DOHH2 (cell line): ENCODE measurements around the gene IQGAP1.

Source experiments
- H3F3A ChIP-seq: fragments of 200-600 bp; sonication (generic), shearing (Covaris generic); 2 replicates; pipeline ENCODE4 v1.6.0; 2016; ENCODE audit warnings: antibody characterized with exemption, mild to moderate bottlenecking; ENCODE audit not compliant: control insufficient read depth, insufficient read depth
- H3K27ac ChIP-seq: fragments of 200-600 bp; sonication (generic); 2 replicates; pipeline ENCODE4 v1.5.1; 2014; ENCODE audit warnings: low read depth, mild to moderate bottlenecking, low read length, moderate library complexity
- H3K27me3 ChIP-seq: fragments of 200-600 bp; sonication (generic); 2 replicates; pipeline ENCODE4 v1.6.1; 2014; ENCODE audit warnings: mild to moderate bottlenecking, low read length, mixed read lengths; ENCODE audit not compliant: control insufficient read depth
- H3K36me3 ChIP-seq: fragments of 200-600 bp; sonication (generic); 2 replicates; pipeline ENCODE4 v1.6.1; 2014; ENCODE audit warnings: mild to moderate bottlenecking, low read length, moderate library complexity, mixed read lengths; ENCODE audit not compliant: control insufficient read depth
- H3K4me1 ChIP-seq: fragments of 200-600 bp; sonication (generic); 2 replicates; pipeline ENCODE4 v1.6.1; 2014; ENCODE audit warnings: mild to moderate bottlenecking, low read length, mixed read lengths; ENCODE audit not compliant: control insufficient read depth
- H3K4me2 ChIP-seq: fragments of 200-600 bp; sonication (generic); 2 replicates; pipeline ENCODE4 v1.6.0; 2014; ENCODE audit warnings: mild to moderate bottlenecking, low read length, moderate library complexity
- H3K4me3 ChIP-seq: fragments of 200-600 bp; sonication (generic); 2 replicates; pipeline ENCODE4 v1.5.1; 2014; ENCODE audit warnings: mild to moderate bottlenecking, low read length, mixed read lengths
- H3K79me2 ChIP-seq: fragments of 200-600 bp; sonication (generic); 2 replicates; pipeline ENCODE4 v1.6.1; 2014; ENCODE audit warnings: mild to moderate bottlenecking, low read length, mixed read lengths; ENCODE audit not compliant: control insufficient read depth
- H3K9me2 ChIP-seq: fragments of 200-600 bp; sonication (generic); replicated peaks from 2 replicates; pipeline ENCODE4 v1.6.1; 2014; ENCODE audit warnings: mild to moderate bottlenecking, low read length, mixed read lengths; ENCODE audit not compliant: control insufficient read depth
- H3K9me3 ChIP-seq: fragments of 200-600 bp; sonication (generic); 2 replicates; pipeline ENCODE4 v1.6.1; 2014; ENCODE audit warnings: antibody characterized with exemption, low read length, mixed read lengths; ENCODE audit not compliant: control insufficient read depth, insufficient read depth
- H4K20me1 ChIP-seq: fragments of 200-600 bp; sonication (generic); 2 replicates; pipeline ENCODE4 v1.6.0; 2014; ENCODE audit warnings: low read depth, mild to moderate bottlenecking, antibody characterized with exemption, low read length, moderate library complexity; ENCODE audit not compliant: control insufficient read depth, insufficient read depth
- EZH2phosphoT487 ChIP-seq: fragments of 200-600 bp; sonication (generic); IDR thresholded peaks from 2 replicates; pipeline ENCODE4 v1.6.1; 2017; ENCODE audit warnings: borderline replicate concordance, mild to moderate bottlenecking, antibody characterized with exemption, low read length, moderate library complexity, mixed read lengths
- TF ChIP-seq, protein P1 (sequence below): fragments of 200-600 bp; sonication (generic); IDR thresholded peaks from one replicate; pipeline ENCODE4 v1.5.1; 2014; ENCODE audit warnings: antibody characterized with exemption, mild to moderate bottlenecking, low read depth, low read length; ENCODE audit not compliant: poor library complexity, severe bottlenecking

IQGAP1 gene

GRCh38 chr15:90531147-90531546, 143.1 kb downstream of the IQGAP1 start:
- Histone ChIP-seq H3K4me3 (peak overlapping the region; percentile 88), H3K9me3 (no peaks in the 10 kb centered on the region), H4K20me1 (0 out of 2 replicates have a peak, but pooled peaks cover 4% of the 10 kb centered on the region), H3K9me2 (no peaks in the 10 kb centered on the region), H3K27me3 (no peaks in the 10 kb centered on the region), H3K27ac (no peak overlapping the region), H3K4me1 (peaks cover 25% of the 10 kb centered on the region), H3K36me3 (no peaks in the 10 kb centered on the region), H3F3A (0 out of 2 replicates have a peak, but pooled peaks cover 2% of the 10 kb centered on the region), H3K79me2 (peaks cover 54% of the 10 kb centered on the region), H3K4me2 (peak overlapping the region; percentile 85)
- no peak for TF ChIP-seq EZH2phosphoT487
- TF ChIP-seq, protein P1, sequence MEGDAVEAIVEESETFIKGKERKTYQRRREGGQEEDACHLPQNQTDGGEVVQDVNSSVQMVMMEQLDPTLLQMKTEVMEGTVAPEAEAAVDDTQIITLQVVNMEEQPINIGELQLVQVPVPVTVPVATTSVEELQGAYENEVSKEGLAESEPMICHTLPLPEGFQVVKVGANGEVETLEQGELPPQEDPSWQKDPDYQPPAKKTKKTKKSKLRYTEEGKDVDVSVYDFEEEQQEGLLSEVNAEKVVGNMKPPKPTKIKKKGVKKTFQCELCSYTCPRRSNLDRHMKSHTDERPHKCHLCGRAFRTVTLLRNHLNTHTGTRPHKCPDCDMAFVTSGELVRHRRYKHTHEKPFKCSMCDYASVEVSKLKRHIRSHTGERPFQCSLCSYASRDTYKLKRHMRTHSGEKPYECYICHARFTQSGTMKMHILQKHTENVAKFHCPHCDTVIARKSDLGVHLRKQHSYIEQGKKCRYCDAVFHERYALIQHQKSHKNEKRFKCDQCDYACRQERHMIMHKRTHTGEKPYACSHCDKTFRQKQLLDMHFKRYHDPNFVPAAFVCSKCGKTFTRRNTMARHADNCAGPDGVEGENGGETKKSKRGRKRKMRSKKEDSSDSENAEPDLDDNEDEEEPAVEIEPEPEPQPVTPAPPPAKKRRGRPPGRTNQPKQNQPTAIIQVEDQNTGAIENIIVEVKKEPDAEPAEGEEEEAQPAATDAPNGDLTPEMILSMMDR = no peak

- Histone ChIP-seq H3K4me3 (no peak overlapping the region), H3K36me3 (peaks cover 8% of the 10 kb centered on the region), H3K27ac (no peak overlapping the region), H4K20me1 (peaks cover 10% of the 10 kb centered on the region; the same call in 1 of the 2 replicates), H3F3A (no peaks in the 10 kb centered on the region), H3K9me3 (no peaks in the 10 kb centered on the region), H3K4me2 (no peak overlapping the region), H3K79me2 (peaks cover 84% of the 10 kb centered on the region), H3K9me2 (no peaks in the 10 kb centered on the region), H3K4me1 (peaks cover 19% of the 10 kb centered on the region), H3K27me3 (no peaks in the 10 kb centered on the region)
- TF ChIP-seq, protein P1 = no peak
- no peak for TF ChIP-seq EZH2phosphoT487
Observed at GRCh38 chr15:90535254-90535653, 147.2 kb downstream of the IQGAP1 start.

- Histone ChIP-seq H3K27me3 (no peaks in the 10 kb centered on the region), H3K9me2 (no peaks in the 10 kb centered on the region), H4K20me1 (peaks cover 6% of the 10 kb centered on the region; the same call in 1 of the 2 replicates)
Observed at GRCh38 chr15:90539789-90540188, 151.7 kb downstream of the IQGAP1 start.

More at GRCh38 chr15:90539789-90540188, 151.7 kb downstream of the IQGAP1 start:
- Histone ChIP-seq H3K9me3 (no peaks in the 10 kb centered on the region), H3K4me3 (no peak overlapping the region), H3K36me3 (peaks cover 11% of the 10 kb centered on the region), H3K4me2 (no peak overlapping the region), H3F3A (0 out of 2 replicates have a peak, but pooled peaks cover 3% of the 10 kb centered on the region), H3K79me2 (peaks cover 43% of the 10 kb centered on the region), H3K27ac (no peak overlapping the region), H3K4me1 (peaks cover 9% of the 10 kb centered on the region)
- TF ChIP-seq, protein P1 = no peak
- TF ChIP-seq EZH2phosphoT487 = no peak
